Breast epithelium (tissue), 4 donors: ENCODE results near the gene BICC1. TPM values are rescaled to one million over a fixed set of nuclear protein-coding genes. Genes with fewer than 3 reads are reported as not detected.

Experiments
- DNase-seq, 2 donors: peaks; one replicate each; pipeline ENCODE4 v3.0.0-alpha.2; 2019; ENCODE audit warnings: low spot score in 2 of 2
- H3K27ac ChIP-seq, 2 donors: fragments of 200-600 bp; sonication (generic) in 1 of 2; one replicate each; pipeline ENCODE4 v1.5.1; 2016 to 2019; ENCODE audit warnings: mild to moderate bottlenecking in 1 of 2
- H3K27me3 ChIP-seq, 2 donors: fragments of 200-600 bp; sonication (generic) in 1 of 2; one replicate each; pipeline versions ENCODE4 v1.5.1 to v1.6.0; 2017 to 2019; ENCODE audit warnings: control low read depth in 1 of 2, mild to moderate bottlenecking in 1 of 2
- H3K36me3 ChIP-seq: fragments of 200-600 bp; one replicate; pipeline ENCODE4 v1.5.1; 2019
- H3K4me1 ChIP-seq, 2 donors: fragments of 200-600 bp; sonication (generic); one replicate each; pipeline ENCODE4 v1.5.1; 2016 to 2019; ENCODE audit warnings: control low read depth in 1 of 2
- H3K4me3 ChIP-seq, 3 donors: fragments of 200-600 bp; sonication (generic); 1 replicate in 2 of 3; 2 replicates in 1 of 3; pipeline ENCODE4 v1.5.1; 2016 to 2019; ENCODE audit warnings: mild to moderate bottlenecking in 3 of 3, moderate library complexity in 2 of 3
- H3K9me3 ChIP-seq, 2 donors: fragments of 200-600 bp; sonication (generic) in 1 of 2; one replicate each; pipeline ENCODE4 v1.5.1; 2016 to 2019; ENCODE audit warnings: control low read depth in 1 of 2
- POLR2A ChIP-seq: fragments of 450-650 bp; IDR thresholded peaks from one replicate; pipeline ENCODE4 v1.6.1; 2016; ENCODE audit warnings: antibody characterized with exemption, mild to moderate bottlenecking, moderate library complexity
- POLR2AphosphoS5 ChIP-seq, 3 donors: sonication (generic); formaldehyde crosslinking; IDR thresholded peaks; one replicate each; pipeline ENCODE4 v1.6.1; 2017; ENCODE audit warnings: antibody characterized with exemption in 3 of 3
- intact Hi-C: fragments of 100-400 bp; cut with DNase I; formaldehyde crosslinking; loops from one replicate; pipeline ENCODE4 v1.15.1; 2023; ENCODE audit warnings: low total_unique reads
- total RNA-seq, 3 donors: library from RNA; depleted of rRNA; stranded (reverse); fragments of >200 nt; gene quantifications; one replicate each; pipeline ENCODE4 v1.1.0, GENCODE V29; 2016
- TF ChIP-seq, protein P1 (sequence below), 3 donors: fragments of 450-650 bp; IDR thresholded peaks; one replicate each; pipeline ENCODE4 v1.5.1; 2016 to 2017; ENCODE audit warnings: antibody characterized with exemption in 3 of 3, mild to moderate bottlenecking in 3 of 3, moderate library complexity in 3 of 3

The BICC1 gene
- total RNA-seq, 3 donors from 2014 or later = 24.3 to 35.5 (median 26.2) TPM

DNA sequence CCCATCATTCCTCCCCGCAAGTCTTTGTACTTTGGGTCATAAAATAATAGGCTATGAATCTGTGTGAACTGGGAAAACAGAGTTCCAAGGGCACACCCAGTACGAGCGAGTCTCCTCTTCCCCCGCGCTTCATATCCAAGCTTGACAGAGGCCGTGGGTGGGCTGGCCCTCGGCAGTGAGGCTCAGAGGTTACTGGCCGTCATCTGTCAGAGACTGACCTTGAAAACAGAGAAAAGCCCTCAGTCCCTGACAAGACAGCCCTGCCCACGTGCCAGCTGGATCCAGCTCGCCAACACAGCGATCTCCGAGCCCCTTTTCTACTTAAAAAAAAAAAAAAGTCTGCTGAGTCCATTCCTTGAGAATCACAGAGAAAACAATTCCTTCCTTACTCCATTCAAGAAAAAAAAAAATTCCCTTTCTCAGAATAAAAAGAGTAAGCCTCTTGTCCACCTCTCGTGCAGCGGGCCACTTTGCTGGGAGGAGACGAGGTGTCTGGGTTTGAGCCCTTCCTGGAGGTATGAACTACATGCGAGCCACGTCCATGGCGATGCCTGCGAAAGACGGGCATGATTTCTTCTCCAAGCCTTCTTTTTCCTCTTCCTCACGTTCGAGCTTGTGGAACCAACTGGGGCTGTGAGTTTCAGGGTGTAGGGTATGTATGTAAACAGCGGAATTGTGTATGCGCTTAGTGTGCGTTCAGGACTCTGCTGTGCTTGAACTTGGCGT lies 744 bp upstream of the BICC1 start:
- Histone ChIP-seq H3K27me3 (peaks cover 0 to 6% of the 10 kb centered on the region in 2 donors), H3K9me3 (no peaks in the 10 kb centered on the region), H3K27ac (peak overlapping the region; percentile 40 to 89), H3K4me3 (peak overlapping the region; percentile 73 to 78 (median 76)), H3K36me3 (no peaks in the 10 kb centered on the region), H3K4me1 (no peaks in the 10 kb centered on the region)
- DNase-seq = peak in 1 of 2 donors; percentile 17
- intact Hi-C loops = no loop called here
- no peak for TF ChIP-seq POLR2A
- TF ChIP-seq, protein P1, sequence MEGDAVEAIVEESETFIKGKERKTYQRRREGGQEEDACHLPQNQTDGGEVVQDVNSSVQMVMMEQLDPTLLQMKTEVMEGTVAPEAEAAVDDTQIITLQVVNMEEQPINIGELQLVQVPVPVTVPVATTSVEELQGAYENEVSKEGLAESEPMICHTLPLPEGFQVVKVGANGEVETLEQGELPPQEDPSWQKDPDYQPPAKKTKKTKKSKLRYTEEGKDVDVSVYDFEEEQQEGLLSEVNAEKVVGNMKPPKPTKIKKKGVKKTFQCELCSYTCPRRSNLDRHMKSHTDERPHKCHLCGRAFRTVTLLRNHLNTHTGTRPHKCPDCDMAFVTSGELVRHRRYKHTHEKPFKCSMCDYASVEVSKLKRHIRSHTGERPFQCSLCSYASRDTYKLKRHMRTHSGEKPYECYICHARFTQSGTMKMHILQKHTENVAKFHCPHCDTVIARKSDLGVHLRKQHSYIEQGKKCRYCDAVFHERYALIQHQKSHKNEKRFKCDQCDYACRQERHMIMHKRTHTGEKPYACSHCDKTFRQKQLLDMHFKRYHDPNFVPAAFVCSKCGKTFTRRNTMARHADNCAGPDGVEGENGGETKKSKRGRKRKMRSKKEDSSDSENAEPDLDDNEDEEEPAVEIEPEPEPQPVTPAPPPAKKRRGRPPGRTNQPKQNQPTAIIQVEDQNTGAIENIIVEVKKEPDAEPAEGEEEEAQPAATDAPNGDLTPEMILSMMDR (IDR thresholded peaks at IDR 0.05) = no peak
- peak in 1 of 3 donors; percentile 20 for TF ChIP-seq POLR2AphosphoS5 (IDR thresholded peaks at IDR 0.05)

DNA sequence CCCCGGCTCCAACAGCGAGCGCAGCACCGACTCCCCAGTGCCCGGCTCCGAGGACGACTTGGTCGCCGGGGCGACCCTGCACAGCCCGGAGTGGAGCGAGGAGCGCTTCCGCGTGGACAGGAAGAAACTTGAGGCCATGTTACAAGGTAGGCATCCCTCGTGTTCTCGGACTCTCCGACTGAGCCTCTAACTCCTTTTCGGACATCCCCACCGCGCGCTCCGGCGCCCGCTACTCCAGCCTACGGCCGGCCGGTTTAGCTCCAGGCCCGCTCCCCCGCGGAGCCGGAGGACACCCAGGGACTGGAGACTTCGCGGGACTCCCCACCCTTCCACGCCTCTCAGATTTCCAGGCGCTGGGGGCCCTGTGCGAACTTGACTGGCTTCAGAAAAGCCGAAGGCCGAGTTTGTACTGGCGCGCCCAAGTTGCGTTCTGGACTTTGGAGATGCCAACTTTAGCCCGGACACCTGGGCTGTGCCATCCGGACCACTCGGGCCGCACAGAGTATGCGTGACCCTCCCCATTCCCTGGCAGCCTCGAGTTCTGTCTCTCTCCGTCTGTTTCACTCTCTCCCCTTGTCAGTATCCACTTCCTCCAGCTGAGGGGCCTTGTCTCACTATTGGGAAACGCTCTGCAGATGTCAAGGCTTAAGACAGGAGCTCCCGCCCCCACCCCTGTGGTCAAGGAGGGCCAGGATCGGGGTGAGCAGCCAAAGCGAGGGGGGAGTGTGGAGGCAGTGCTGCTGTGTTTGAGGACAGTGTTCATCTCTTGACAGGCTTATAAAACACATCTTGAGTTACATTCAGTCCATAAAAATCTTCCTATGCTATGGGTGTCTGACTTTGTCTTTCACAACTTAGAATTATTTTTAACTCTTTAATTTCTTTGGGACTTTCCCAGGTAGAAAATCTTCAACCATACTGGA lies 777 bp downstream of the BICC1 start:
- intact Hi-C loops = no loop called here
- Histone ChIP-seq H3K4me3 (peak overlapping the region; percentile 73 to 78 (median 76)), H3K27me3 (peaks cover 0 to 6% of the 10 kb centered on the region in 2 donors), H3K4me1 (no peaks in the 10 kb centered on the region), H3K27ac (peak overlapping the region; percentile 79 to 89), H3K36me3 (no peaks in the 10 kb centered on the region), H3K9me3 (no peaks in the 10 kb centered on the region)
- DNase-seq = peak in 1 of 2 donors; percentile 49
- TF ChIP-seq POLR2AphosphoS5 (IDR thresholded peaks at IDR 0.05) (peak; percentile 29 to 56 (median 45)), POLR2A (no peak)
- TF ChIP-seq, protein P1 (IDR thresholded peaks at IDR 0.05) = no peak

DNA sequence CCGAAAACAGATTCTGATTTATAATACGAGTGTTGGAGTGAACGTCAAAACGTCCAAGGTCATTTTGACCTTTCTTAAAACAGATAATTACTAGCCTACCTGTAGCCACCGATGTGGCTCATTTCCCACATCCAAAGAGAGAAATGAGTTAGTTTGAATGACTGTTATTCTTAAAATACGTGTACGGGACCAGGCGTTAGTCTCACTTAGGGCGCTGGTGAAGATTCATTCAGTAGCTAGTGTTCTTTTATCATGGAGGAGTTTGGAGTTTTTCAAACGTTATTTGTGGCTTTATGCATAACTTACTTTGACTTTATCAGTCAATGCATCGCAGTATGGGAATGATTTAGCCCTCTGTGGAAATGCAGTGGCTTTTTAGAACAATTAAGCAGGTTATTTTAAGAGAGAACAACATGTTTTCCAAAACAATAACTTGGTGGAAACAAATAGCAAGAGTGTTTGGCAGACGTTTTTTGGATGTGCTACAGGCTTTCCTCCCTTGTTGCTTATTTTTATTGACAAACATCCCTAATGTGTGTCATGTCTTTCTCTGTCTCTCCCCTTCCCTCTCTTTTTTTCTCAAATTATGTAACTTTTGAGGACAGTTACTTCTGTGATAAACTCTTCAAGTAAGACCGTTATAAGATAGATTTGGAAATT lies 1.6 kb downstream of the BICC1 start:
- intact Hi-C loops = no loop called here
- TF ChIP-seq POLR2AphosphoS5 (IDR thresholded peaks at IDR 0.05) (no peak), POLR2A (no peak)
- TF ChIP-seq, protein P1 (IDR thresholded peaks at IDR 0.05) = no peak
- Histone ChIP-seq H3K4me1 (no peaks in the 10 kb centered on the region), H3K27me3 (peaks cover 0 to 6% of the 10 kb centered on the region in 2 donors), H3K27ac (peak overlapping the region; percentile 79 to 89), H3K36me3 (no peaks in the 10 kb centered on the region), H3K4me3 (peak overlapping the region; percentile 73 to 78 (median 76)), H3K9me3 (no peaks in the 10 kb centered on the region)
- DNase-seq = no peak

DNA sequence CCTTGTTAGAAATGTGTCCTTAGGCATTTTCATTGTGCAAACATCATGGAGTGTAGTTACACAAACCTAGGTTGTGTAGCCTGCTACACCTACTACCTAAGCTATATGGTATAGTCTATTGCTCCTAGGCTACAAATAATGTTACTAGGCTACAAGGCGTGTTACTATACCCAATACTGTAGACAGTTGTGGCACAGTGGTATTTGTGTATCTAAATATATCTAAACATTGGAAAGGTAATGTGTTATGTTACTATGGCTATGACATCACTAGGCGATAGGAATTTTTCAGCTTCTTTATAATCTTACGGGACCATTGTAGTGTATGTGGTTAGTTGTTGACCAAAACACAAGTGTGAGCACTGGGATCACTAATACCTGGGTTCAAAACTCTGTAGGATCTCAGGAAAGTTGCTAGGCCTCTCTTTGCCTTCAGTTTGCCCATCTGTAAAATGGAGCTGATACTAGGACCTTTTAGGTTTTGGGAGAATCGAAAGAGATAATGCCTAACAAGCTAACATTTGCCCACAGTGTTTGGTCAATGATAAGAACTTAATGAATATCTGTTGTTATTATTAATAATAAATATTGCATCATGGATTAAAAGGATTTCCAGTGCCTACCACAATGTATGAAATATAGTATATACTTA lies 2.7 kb downstream of the BICC1 start:
- peak overlapping the region; percentile 6 to 53 for H3K27ac ChIP-seq
- peaks cover 0 to 6% of the 10 kb centered on the region in 2 donors for H3K27me3 ChIP-seq
- H3K4me3 ChIP-seq = peak overlapping the region; percentile 73 to 78 (median 76)
- H3K36me3 ChIP-seq = no peaks in the 10 kb centered on the region
- intact Hi-C loops = no loop called here
- DNase-seq = no peak
- H3K9me3 ChIP-seq = no peaks in the 10 kb centered on the region
- H3K4me1 ChIP-seq = no peaks in the 10 kb centered on the region
- TF ChIP-seq POLR2AphosphoS5 (IDR thresholded peaks at IDR 0.05) (no peak), POLR2A (no peak)
- TF ChIP-seq, protein P1 (IDR thresholded peaks at IDR 0.05) = no peak
